ENCODE data around the gene ATP2C2.

DNA sequence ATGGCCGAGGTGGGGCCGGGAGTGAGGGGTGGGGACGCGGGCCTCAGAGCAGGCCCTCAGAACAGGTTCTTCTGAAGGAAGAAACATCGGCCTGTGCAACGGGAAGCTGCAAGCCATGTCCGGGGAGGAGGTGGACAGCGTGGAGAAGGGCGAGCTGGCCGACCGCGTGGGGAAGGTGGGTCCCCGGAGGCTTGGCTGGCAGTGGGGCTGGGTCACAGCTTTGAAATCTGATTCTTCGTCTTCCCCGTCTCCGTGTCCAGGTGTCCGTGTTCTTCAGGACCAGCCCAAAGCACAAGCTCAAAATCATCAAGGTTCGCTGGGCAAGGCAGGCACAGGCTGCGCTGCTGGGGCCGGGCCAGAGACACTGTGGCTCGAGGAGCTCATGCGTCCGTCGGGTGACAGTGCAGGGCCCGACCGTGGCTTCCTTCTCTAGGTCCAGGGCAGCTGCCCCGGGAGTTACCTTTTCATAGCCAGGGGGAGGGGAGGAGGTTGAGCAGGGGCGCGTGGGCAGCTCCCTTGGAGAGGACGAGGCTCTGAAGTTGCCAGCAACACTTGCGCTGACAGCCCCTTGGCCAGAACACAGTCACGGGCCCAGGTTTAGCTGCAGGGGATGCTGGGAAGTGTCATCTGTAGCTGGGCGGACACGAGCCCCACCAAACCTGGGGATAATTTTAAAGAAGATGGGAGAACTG, 84.9 kb downstream of the ATP2C2 start:
- TF ChIP-seq, protein P1, sequence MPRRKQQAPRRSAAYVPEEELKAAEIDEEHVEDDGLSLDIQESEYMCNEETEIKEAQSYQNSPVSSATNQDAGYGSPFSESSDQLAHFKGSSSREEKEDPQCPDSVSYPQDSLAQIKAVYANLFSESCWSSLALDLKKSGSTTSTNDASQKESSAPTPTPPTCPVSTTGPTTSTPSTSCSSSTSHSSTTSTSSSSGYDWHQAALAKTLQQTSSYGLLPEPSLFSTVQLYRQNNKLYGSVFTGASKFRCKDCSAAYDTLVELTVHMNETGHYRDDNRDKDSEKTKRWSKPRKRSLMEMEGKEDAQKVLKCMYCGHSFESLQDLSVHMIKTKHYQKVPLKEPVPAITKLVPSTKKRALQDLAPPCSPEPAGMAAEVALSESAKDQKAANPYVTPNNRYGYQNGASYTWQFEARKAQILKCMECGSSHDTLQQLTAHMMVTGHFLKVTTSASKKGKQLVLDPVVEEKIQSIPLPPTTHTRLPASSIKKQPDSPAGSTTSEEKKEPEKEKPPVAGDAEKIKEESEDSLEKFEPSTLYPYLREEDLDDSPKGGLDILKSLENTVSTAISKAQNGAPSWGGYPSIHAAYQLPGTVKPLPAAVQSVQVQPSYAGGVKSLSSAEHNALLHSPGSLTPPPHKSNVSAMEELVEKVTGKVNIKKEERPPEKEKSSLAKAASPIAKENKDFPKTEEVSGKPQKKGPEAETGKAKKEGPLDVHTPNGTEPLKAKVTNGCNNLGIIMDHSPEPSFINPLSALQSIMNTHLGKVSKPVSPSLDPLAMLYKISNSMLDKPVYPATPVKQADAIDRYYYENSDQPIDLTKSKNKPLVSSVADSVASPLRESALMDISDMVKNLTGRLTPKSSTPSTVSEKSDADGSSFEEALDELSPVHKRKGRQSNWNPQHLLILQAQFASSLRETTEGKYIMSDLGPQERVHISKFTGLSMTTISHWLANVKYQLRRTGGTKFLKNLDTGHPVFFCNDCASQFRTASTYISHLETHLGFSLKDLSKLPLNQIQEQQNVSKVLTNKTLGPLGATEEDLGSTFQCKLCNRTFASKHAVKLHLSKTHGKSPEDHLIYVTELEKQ (CRISPR knock-in tag; IDR thresholded peaks at IDR 0.05) = no peak
- TF ChIP-seq CREB1 (IDR thresholded peaks at IDR 0.05) = no peak
- TF ChIP-seq CREB1 (CRISPR knock-in tag; IDR thresholded peaks at IDR 0.05) = no peak
- TF ChIP-seq TAF1 (IDR thresholded peaks at IDR 0.05; ENCODE audit: control insufficient read depth, extremely low read depth, insufficient read depth, low read length, severe bottlenecking) = no peak
- TF ChIP-seq SMC3 (conservative IDR thresholded peaks at IDR 0.05; ENCODE audit: insufficient read depth, low read depth, low read length) = no peak
- TF ChIP-seq ZBTB1 (CRISPR knock-in tag; IDR thresholded peaks at IDR 0.05; ENCODE audit: borderline replicate concordance, low read depth) = no peak
- TF ChIP-seq YY1 (IDR thresholded peaks at IDR 0.05; ENCODE audit: borderline replicate concordance in 1 of 3, control insufficient read depth in 1 of 3, extremely low read depth in 1 of 3, insufficient read depth in 3 of 3, insufficient read length in 1 of 3, insufficient replicate concordance in 2 of 3, low read depth in 1 of 3, low read length in 2 of 3) = no peak
- no peak for TF ChIP-seq EZH2 (IDR thresholded peaks at IDR 0.05; ENCODE audit: borderline replicate concordance, low read depth, low read length)
- no peak for TF ChIP-seq ASH1L (IDR thresholded peaks at IDR 0.05; ENCODE audit: borderline replicate concordance, low read depth, partially characterized antibody)
- no peak for TF ChIP-seq SAP30 (IDR thresholded peaks at IDR 0.05; ENCODE audit: borderline replicate concordance, insufficient read depth, low read depth, low read length, poor library complexity, severe bottlenecking)
- TF ChIP-seq, protein P2, sequence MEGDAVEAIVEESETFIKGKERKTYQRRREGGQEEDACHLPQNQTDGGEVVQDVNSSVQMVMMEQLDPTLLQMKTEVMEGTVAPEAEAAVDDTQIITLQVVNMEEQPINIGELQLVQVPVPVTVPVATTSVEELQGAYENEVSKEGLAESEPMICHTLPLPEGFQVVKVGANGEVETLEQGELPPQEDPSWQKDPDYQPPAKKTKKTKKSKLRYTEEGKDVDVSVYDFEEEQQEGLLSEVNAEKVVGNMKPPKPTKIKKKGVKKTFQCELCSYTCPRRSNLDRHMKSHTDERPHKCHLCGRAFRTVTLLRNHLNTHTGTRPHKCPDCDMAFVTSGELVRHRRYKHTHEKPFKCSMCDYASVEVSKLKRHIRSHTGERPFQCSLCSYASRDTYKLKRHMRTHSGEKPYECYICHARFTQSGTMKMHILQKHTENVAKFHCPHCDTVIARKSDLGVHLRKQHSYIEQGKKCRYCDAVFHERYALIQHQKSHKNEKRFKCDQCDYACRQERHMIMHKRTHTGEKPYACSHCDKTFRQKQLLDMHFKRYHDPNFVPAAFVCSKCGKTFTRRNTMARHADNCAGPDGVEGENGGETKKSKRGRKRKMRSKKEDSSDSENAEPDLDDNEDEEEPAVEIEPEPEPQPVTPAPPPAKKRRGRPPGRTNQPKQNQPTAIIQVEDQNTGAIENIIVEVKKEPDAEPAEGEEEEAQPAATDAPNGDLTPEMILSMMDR (IDR thresholded peaks at IDR 0.05 in 2 of 3, conservative IDR thresholded peaks at IDR 0.05 in 1 of 3; ENCODE audit: insufficient read depth in 2 of 3, low read depth in 1 of 3, low read length in 3 of 3) = no peak
- TF ChIP-seq, protein P3, sequence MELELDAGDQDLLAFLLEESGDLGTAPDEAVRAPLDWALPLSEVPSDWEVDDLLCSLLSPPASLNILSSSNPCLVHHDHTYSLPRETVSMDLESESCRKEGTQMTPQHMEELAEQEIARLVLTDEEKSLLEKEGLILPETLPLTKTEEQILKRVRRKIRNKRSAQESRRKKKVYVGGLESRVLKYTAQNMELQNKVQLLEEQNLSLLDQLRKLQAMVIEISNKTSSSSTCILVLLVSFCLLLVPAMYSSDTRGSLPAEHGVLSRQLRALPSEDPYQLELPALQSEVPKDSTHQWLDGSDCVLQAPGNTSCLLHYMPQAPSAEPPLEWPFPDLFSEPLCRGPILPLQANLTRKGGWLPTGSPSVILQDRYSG (tag; conservative IDR thresholded peaks at IDR 0.05; ENCODE audit: low read depth) = no peak
- TF ChIP-seq POLR3A (IDR thresholded peaks at IDR 0.05; ENCODE audit: borderline replicate concordance, extremely low read depth, insufficient read depth, insufficient read length) = no peak
- TF ChIP-seq FOXM1 (IDR thresholded peaks at IDR 0.05; ENCODE audit: low read depth) = no peak
- TF ChIP-seq FOXM1 (CRISPR knock-in tag; IDR thresholded peaks at IDR 0.05; ENCODE audit: low read depth) = no peak
- TF ChIP-seq, protein P4, sequence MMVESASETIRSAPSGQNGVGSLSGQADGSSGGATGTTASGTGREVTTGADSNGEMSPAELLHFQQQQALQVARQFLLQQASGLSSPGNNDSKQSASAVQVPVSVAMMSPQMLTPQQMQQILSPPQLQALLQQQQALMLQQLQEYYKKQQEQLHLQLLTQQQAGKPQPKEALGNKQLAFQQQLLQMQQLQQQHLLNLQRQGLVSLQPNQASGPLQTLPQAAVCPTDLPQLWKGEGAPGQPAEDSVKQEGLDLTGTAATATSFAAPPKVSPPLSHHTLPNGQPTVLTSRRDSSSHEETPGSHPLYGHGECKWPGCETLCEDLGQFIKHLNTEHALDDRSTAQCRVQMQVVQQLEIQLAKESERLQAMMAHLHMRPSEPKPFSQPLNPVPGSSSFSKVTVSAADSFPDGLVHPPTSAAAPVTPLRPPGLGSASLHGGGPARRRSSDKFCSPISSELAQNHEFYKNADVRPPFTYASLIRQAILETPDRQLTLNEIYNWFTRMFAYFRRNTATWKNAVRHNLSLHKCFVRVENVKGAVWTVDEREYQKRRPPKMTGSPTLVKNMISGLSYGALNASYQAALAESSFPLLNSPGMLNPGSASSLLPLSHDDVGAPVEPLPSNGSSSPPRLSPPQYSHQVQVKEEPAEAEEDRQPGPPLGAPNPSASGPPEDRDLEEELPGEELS (CRISPR knock-in tag; IDR thresholded peaks at IDR 0.05; ENCODE audit: borderline replicate concordance) = no peak

All from K562 (cell line).